GM19035 (cell line): ENCODE results near the gene RPL14.
"Not testable (repeated sequence)": the region's sequence is repeated elsewhere in the genome, so short reads cannot be mapped to it uniquely, and the experiment has no call there.

Source experiments
- ATAC-seq: cut with Tn5 transposase; IDR thresholded peaks from one replicate; pipeline ENCODE4 v1.9.1; 2021; ENCODE audit not compliant: unreplicated experiment

Gene RPL14

GRCh38 chr3:40462838-40463237 is 5.7 kb downstream of the RPL14 start:
- ATAC-seq = not testable (repeated sequence)

- ATAC-seq = no peak
These were observed 6.4 kb downstream of the RPL14 start for GRCh38 chr3:40463579-40463978.

GRCh38 chr3:40464339-40465110 is 7.4 kb downstream of the RPL14 start:
- ATAC-seq = no peak

- ATAC-seq = no peak
These were observed 7.9 kb downstream of the RPL14 start for GRCh38 chr3:40465111-40465407.

- ATAC-seq = no peak
These were observed 8.3 kb downstream of the RPL14 start for GRCh38 chr3:40465456-40465855.

- no peak for ATAC-seq
These were observed 10.9 kb downstream of the RPL14 start for GRCh38 chr3:40468018-40468417.

- no peak for ATAC-seq
These were observed 13.6 kb downstream of the RPL14 start for GRCh38 chr3:40470701-40471100.

GRCh38 chr3:40476478-40477470 is 19.6 kb downstream of the RPL14 start, which contains the start of gene ZNF619:
TSS of gene ZNF619 (plus strand) at chr3:40477122. CDS start at chr3:40477980, 858 bp downstream.
- peak; percentile 85 for ATAC-seq

- ATAC-seq = no peak
These were observed 20.5 kb downstream of the RPL14 start for GRCh38 chr3:40477666-40478065.

- ATAC-seq = no peak
These were observed 30.0 kb downstream of the RPL14 start for GRCh38 chr3:40487172-40487571.

- ATAC-seq = no peak
These were observed 33.8 kb downstream of the RPL14 start for GRCh38 chr3:40490916-40491315.

GRCh38 chr3:40494698-40495097 is 37.6 kb downstream of the RPL14 start:
- no peak for ATAC-seq

GRCh38 chr3:40497288-40497687 is 40.1 kb downstream of the RPL14 start:
- no peak for ATAC-seq

- ATAC-seq = no peak
These were observed 42.8 kb downstream of the RPL14 start for GRCh38 chr3:40499952-40500351.

GRCh38 chr3:40502034-40502433 is 44.9 kb downstream of the RPL14 start:
- ATAC-seq = no peak

- no peak for ATAC-seq
These were observed 47.7 kb downstream of the RPL14 start for GRCh38 chr3:40504636-40505430.

GRCh38 chr3:40505599-40506462 is 48.7 kb downstream of the RPL14 start, which contains the start of gene ZNF620:
TSS of gene ZNF620 (plus strand) at chr3:40506039. CDS start at chr3:40506353, 314 bp downstream.
- peak; percentile 69 for ATAC-seq

- no peak for ATAC-seq
These were observed 54.0 kb downstream of the RPL14 start for GRCh38 chr3:40511031-40511718.

- no peak for ATAC-seq
These were observed 59.1 kb downstream of the RPL14 start for GRCh38 chr3:40516201-40516600.
